Activated CD8-positive, alpha-beta memory T cell treated with anti-CD3 and anti-CD28 coated beads, Interleukin-2, amount 50 U/mL, for 48 hours (primary cell): Measurements from ENCODE around the gene SLC8A3.

ENCODE experiments used
- DNase-seq: peaks from one replicate; pipeline ENCODE4 v3.0.0-alpha.2; 2020

Gene SLC8A3

GRCh38 chr14:70116278-70116677 lies 72.5 kb downstream of the SLC8A3 start:
- DNase-seq, result no peak

GRCh38 chr14:70114621-70115156 lies 74.1 kb downstream of the SLC8A3 start:
- DNase-seq, result no peak

DNA sequence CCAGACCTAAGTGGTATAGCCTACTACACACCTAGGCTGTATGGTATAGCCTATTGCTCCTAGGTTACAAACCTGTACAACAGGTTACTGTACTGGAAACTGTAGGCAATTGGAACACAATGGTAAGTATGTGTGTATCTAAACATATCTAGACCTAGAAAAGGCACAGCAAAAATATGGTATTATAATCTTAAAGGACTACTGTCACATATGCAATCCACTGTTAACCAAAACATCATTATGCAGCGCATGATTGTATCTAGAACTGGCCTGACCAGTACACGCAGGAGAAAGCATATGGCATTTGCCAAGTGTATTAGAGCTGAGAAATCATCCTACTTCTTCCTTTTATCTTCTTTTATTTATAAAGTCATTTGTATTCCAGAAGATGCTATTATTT lies 75.5 kb downstream of the SLC8A3 start:
- DNase-seq, result no peak

GRCh38 chr14:70108419-70108818 lies 80.3 kb downstream of the SLC8A3 start:
- DNase-seq, result no peak

GRCh38 chr14:70107309-70107708 lies 81.4 kb downstream of the SLC8A3 start:
- DNase-seq, result no peak

GRCh38 chr14:70100071-70100470 lies 88.7 kb downstream of the SLC8A3 start:
- DNase-seq, result no peak

DNA sequence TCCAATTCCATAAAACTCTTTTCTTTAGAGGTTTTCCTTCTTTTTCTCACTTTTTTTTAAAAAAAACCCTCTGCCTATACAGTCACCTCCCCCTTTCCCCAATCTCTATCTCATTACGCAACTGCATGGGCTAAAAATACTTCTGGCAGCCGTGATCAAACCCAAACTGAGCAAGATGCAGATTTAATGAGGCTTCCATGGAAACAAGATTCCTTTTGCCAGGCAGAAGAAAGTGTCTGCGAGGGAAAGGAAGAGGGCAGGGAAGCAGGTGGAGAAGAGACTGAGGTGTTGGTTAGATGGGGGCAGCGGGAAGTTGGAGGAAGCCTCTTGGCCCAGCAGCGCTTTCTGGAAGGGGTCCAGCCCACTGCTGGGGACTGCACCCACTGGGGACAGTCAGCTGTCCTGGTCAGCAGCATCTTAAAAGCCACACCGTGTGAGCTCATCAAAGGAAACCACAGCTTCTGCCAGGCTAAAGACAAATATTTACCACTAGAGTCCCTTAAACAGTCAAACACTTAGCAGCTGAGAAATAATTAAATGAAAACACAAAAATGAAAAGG lies 90.4 kb downstream of the SLC8A3 start:
- DNase-seq, result no peak

DNA sequence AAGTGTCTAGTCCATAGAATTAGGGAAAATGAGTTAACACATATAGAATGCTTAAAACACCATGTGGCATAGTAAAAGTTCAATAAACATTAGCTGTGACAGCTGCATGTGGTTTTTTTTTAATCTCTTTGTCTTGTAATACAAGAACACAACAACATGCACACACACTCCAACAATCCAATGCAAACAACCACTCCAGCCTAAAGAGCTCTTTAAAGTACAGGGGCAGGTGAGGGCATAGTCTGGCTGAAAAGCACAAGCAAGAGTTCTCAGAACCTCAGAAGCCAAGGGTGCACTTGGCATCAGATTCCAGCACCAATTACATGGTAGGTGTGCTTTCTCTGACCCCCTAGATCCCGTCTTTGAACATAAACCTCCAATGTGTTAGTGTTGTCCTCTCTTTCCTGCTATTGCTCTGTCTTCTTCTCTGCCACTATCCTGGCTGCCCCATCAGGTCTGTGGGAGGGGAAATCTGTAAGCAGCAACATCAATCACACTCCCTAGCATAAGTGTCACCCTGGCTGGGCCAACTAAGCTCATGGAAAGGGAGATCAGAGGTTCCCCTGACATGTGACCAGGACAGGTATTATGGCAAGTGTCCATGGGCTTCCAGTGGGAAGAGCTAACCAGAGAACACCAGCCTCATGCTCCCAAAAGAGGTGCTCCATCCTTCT lies 91.0 kb downstream of the SLC8A3 start:
- DNase-seq, result no peak

GRCh38 chr14:70096866-70097265 lies 91.9 kb downstream of the SLC8A3 start:
- DNase-seq, result no peak

DNA sequence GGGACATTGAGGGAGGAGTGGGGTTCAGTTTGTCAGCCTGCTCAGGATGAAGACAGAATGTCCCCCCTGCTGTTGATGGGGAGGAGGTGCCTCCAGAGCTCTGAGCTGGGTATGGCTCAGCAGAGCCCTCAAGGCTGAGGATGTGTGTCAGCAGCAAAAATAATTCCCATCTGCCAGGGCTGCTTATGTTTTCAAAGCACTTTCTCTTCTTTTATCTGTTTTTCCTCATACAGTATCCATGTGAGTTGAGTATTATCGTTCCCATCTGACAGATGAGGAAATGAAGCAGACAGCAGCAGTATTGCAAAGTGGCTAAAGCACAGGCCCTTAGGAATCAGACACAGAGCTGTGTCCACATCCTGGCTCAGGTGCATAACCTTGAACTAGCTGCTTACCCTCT lies 94.1 kb downstream of the SLC8A3 start:
- no peak for DNase-seq

GRCh38 chr14:70094106-70094505 lies 94.6 kb downstream of the SLC8A3 start:
- DNase-seq, result no peak

DNA sequence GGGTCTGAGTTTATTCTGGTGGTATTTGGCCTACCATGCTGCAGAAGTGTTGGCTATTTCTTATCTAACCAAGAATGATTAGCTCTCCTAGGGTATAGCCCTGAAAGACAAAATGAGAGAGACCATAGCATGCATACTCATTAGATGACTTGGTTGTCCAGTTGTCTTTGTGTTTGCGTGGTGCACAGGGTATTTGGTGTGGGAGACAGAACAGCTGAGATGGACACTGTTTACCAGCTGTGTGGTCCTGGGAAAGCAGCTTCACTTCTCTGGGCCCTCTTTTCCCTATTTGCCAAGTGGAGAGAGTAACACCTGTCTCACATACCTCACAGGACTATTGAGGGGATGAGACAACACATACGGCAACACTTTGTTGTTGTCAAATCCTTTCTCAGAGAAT lies 95.6 kb downstream of the SLC8A3 start:
- DNase-seq, result no peak

DNA sequence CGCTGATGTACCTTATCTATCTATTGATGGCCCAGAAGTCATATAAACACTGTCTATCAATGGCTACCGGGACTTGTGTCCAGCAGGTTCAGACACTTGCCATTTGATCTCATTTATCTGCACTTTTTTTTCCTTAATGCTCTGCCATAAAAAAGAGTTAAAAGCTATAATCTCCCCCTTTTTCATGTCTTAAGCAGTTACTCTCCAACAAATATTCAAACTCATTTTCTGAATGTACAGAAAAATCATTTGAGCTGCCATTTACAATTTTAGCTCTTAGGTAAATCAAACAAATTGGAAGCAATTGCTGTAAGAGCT lies 101.4 kb downstream of the SLC8A3 start:
- DNase-seq, result no peak

DNA sequence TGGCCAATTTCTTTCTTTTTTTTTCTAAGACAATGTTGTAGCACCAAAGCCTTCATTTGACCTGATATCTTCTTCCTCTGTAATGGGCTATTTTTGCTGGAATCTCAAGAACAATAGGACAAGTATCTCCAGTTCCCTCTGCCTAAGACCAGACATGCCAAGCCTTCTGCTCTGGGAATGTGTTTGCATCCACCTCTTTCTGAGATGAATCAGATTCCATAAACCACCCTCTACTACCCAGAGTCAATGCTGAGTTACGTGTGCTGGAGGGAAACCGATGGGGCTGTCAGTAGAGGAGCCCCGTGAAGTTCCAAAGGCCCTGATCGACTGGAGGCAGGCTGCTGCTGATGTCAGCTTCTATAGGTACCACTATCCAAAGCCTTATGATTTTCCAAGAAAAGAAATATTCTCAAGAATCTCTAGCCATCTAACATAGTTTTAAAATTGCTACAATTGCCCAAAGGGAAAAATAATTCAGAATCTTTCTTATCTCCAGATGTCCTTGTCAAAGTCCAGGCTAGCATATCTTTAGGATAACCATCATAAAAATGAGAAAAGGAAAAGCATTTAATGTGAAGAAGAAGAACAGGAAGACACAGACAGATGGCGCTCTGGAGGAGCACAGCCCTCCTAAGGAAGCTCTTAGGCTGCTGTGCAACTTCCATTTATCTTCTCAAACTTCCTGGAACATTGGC lies 101.9 kb downstream of the SLC8A3 start:
- no peak for DNase-seq

- no peak for DNase-seq
Measured at GRCh38 chr14:70084226-70084625, 104.5 kb downstream of the SLC8A3 start.

- DNase-seq, result no peak
Measured at GRCh38 chr14:70082394-70082793, 106.4 kb downstream of the SLC8A3 start.

GRCh38 chr14:70080076-70080475 lies 108.7 kb downstream of the SLC8A3 start:
- DNase-seq, result no peak

GRCh38 chr14:70078329-70078728 lies 110.4 kb downstream of the SLC8A3 start:
- no peak for DNase-seq

DNA sequence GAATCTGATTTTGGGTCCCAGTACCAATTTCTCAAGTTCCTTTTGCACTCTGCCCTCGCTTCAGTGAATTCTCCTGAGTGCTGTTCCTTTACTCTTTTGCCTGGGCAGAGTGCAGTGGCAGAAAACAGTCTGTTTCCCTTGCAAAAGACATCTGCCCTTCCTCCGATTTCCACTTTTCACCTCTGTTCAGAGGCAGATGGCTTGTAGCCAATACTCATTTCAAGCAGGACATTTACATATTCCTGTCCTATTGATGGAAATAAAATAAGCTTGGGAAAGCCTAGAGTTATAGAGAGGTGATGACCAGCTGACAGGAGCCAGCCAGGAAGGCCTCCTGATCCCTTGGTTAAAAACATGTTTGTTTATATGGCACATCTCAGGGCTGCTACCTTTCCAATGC lies 111.0 kb downstream of the SLC8A3 start:
- DNase-seq, result no peak

GRCh38 chr14:70077005-70077404 lies 111.7 kb downstream of the SLC8A3 start:
- DNase-seq, result no peak

GRCh38 chr14:70073924-70074566 lies 114.7 kb downstream of the SLC8A3 start:
- DNase-seq, result peak; percentile 82

- no peak for DNase-seq
Measured at GRCh38 chr14:70069186-70069585, 119.6 kb downstream of the SLC8A3 start.

GRCh38 chr14:70067810-70068209 lies 120.9 kb downstream of the SLC8A3 start:
- no peak for DNase-seq
